ENCODE data around the gene ARHGAP18.

The ARHGAP18 gene

DNA sequence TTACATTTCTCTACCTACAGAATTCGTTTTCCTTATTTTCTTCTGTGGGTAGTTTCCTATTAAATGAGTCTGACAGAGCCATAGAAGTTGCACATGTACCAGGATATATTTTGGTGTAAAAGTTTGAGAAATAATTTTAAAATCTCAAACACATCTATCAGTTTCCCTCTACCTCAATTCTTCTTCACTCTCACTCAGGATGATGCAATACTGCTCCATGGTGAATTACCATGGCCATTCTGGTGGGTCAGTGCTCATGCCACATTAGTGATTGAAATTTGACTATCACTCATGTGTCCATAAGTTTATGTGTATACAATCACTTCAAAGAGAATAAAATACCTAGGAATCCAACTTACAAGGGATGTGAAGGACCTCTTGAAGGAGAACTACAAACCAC lies 151.7 kb downstream of the ARHGAP18 start:
- TF ChIP-seq, protein P1, sequence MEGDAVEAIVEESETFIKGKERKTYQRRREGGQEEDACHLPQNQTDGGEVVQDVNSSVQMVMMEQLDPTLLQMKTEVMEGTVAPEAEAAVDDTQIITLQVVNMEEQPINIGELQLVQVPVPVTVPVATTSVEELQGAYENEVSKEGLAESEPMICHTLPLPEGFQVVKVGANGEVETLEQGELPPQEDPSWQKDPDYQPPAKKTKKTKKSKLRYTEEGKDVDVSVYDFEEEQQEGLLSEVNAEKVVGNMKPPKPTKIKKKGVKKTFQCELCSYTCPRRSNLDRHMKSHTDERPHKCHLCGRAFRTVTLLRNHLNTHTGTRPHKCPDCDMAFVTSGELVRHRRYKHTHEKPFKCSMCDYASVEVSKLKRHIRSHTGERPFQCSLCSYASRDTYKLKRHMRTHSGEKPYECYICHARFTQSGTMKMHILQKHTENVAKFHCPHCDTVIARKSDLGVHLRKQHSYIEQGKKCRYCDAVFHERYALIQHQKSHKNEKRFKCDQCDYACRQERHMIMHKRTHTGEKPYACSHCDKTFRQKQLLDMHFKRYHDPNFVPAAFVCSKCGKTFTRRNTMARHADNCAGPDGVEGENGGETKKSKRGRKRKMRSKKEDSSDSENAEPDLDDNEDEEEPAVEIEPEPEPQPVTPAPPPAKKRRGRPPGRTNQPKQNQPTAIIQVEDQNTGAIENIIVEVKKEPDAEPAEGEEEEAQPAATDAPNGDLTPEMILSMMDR (conservative IDR thresholded peaks at IDR 0.05; ENCODE audit: low read depth, low read length): no peak
- Histone ChIP-seq H3K27ac (no peak overlapping the region), H3K36me3 (ENCODE audit: insufficient read depth) (no peaks in the 10 kb centered on the region)

DNA sequence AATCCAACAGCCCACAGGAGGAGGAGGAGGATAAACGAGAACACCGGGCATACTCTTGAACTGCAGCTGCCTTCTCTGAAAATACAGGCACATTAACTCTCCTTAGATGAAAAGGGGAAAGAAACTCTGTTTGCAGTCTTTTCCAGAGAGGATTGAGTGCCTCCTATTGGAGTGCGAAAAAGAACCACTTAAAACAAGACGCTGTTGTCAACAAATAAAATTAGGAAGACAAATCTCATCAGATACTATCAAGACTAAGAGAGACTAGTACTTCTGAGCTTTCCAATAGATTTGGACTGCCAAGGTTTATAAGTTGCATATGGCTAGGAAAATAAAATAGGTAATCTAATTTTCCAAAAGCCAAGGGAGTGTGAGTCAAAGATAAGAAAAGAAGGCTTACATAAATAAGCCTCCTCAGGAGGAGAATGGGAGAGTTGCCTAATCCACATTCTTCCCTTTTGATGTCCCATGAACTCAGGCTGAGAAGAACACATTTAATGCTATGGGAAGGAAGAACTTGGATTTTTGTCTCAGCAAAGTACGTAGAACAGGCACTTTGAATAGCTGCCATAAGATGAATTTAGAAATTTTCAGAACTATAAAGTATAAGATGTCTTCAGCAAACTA lies 154.7 kb downstream of the ARHGAP18 start:
- Histone ChIP-seq H3K36me3 (ENCODE audit: insufficient read depth) (no peaks in the 10 kb centered on the region), H4K20me1 (ENCODE audit: insufficient read depth) (no peaks in the 10 kb centered on the region), H3K4me3 (IDR thresholded peaks at IDR 0.05; ENCODE audit: insufficient read depth, low read depth, low read length) (no peak overlapping the region), H3K79me2 (ENCODE audit: insufficient read depth, low read depth) (no peaks in the 10 kb centered on the region), H3K4me2 (no peak overlapping the region), H2AFZ (ENCODE audit: low read depth) (no peak overlapping the region), H3K9ac (no peak overlapping the region), H3K4me1 (ENCODE audit: low read depth, poor library complexity, severe bottlenecking) (no peaks in the 10 kb centered on the region), H3K27ac (no peak overlapping the region), H3K27me3 (ENCODE audit: insufficient read depth, low read depth) (no peaks in the 10 kb centered on the region)
- TF ChIP-seq, protein P1 (conservative IDR thresholded peaks at IDR 0.05; ENCODE audit: low read depth, low read length): no peak

More for the DNA sequence above, 151.7 kb downstream of the ARHGAP18 start:
- no peaks in the 10 kb centered on the region for H3K4me1 ChIP-seq (ENCODE audit: low read depth, poor library complexity, severe bottlenecking)
- no peaks in the 10 kb centered on the region for H4K20me1 ChIP-seq (ENCODE audit: insufficient read depth)
- no peaks in the 10 kb centered on the region for H3K79me2 ChIP-seq (ENCODE audit: insufficient read depth, low read depth)
- H2AFZ ChIP-seq (ENCODE audit: low read depth): no peak overlapping the region
- no peak overlapping the region for H3K4me2 ChIP-seq
- no peak overlapping the region for H3K4me3 ChIP-seq (IDR thresholded peaks at IDR 0.05; ENCODE audit: insufficient read depth, low read depth, low read length)
- no peaks in the 10 kb centered on the region for H3K27me3 ChIP-seq (ENCODE audit: insufficient read depth, low read depth)
- H3K9ac ChIP-seq: no peak overlapping the region

DNA sequence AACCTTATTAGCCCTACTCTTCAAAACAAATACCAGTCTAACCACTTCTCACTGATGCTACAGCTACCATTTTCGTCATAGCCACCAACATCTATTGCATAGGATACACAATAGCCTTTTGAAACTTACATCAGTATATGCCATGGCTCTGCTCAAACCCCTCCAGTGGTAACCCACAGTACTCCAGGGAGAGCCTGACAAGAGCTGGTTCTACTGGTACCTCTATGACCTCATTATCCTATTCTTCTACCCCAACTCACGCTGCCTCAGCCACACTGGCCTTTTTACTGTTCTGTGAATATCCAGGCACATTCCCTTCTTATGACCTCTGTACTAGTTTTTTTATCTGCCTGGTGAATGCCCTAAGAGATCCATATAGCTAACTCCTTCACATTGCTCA lies 157.6 kb downstream of the ARHGAP18 start:
- no peaks in the 10 kb centered on the region for H3K79me2 ChIP-seq (ENCODE audit: insufficient read depth, low read depth)
- H3K4me1 ChIP-seq (ENCODE audit: low read depth, poor library complexity, severe bottlenecking): no peaks in the 10 kb centered on the region
- H3K4me3 ChIP-seq (IDR thresholded peaks at IDR 0.05; ENCODE audit: insufficient read depth, low read depth, low read length): no peak overlapping the region
- no peak overlapping the region for H3K4me2 ChIP-seq
- no peak overlapping the region for H3K9ac ChIP-seq
- TF ChIP-seq, protein P1 (conservative IDR thresholded peaks at IDR 0.05; ENCODE audit: low read depth, low read length): no peak
- H3K27ac ChIP-seq: no peak overlapping the region
- H3K36me3 ChIP-seq (ENCODE audit: insufficient read depth): no peaks in the 10 kb centered on the region
- H2AFZ ChIP-seq (ENCODE audit: low read depth): no peak overlapping the region
- no peaks in the 10 kb centered on the region for H4K20me1 ChIP-seq (ENCODE audit: insufficient read depth)
- H3K27me3 ChIP-seq (ENCODE audit: insufficient read depth, low read depth): no peaks in the 10 kb centered on the region

DNA sequence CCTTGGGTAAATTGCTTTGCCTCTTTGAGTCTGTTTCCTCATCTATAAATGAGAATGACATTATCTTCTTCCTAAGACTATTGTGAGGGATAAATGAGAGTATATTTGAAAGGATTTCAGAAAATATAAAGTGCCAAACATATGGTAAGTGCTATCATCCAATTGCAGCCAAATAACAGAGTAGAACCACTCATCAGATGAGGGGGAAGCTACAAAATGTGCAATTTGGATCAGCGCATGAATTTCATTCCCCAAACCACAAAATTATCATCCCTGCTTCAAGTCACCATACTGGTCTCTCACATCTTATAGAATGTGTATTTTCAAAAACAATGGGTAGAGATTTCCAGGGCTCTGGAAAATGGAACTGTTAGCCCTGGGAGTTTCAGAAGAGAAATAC lies 158.5 kb downstream of the ARHGAP18 start:
- Histone ChIP-seq H3K4me3 (IDR thresholded peaks at IDR 0.05; ENCODE audit: insufficient read depth, low read depth, low read length) (no peak overlapping the region), H3K9ac (no peak overlapping the region), H3K4me2 (no peak overlapping the region), H3K27ac (no peak overlapping the region), H4K20me1 (ENCODE audit: insufficient read depth) (no peaks in the 10 kb centered on the region), H3K79me2 (ENCODE audit: insufficient read depth, low read depth) (no peaks in the 10 kb centered on the region), H3K4me1 (ENCODE audit: low read depth, poor library complexity, severe bottlenecking) (no peaks in the 10 kb centered on the region), H3K27me3 (ENCODE audit: insufficient read depth, low read depth) (no peaks in the 10 kb centered on the region), H3K36me3 (ENCODE audit: insufficient read depth) (no peaks in the 10 kb centered on the region), H2AFZ (ENCODE audit: low read depth) (no peak overlapping the region)
- TF ChIP-seq, protein P1 (conservative IDR thresholded peaks at IDR 0.05; ENCODE audit: low read depth, low read length): no peak

Measured in KMS-11 (cell line).